Spleen (tissue), 7 donors: Measurements from ENCODE around the gene COL16A1.

Experiments used
- POLR2A ChIP-seq, 3 donors: fragments of 450-650 bp; IDR thresholded peaks; one replicate each; pipeline ENCODE4 v1.5.1; 2017; ENCODE audit warnings: antibody characterized with exemption in 3 of 3, mild to moderate bottlenecking in 1 of 3
- POLR2AphosphoS5 ChIP-seq, 3 donors: sonication (generic); formaldehyde crosslinking; IDR thresholded peaks; one replicate each; pipeline ENCODE4 v1.5.1; 2017; ENCODE audit warnings: antibody characterized with exemption in 3 of 3
- TF ChIP-seq, protein P1 (sequence below), 11 experiments: fragments of 200-600 bp in 7 of 11; fragments of 450-650 bp in 4 of 11; sonication (generic) in 4 of 11; IDR thresholded peaks in 8 of 11; conservative IDR thresholded peaks in 3 of 11; 1 replicate in 7 of 11; 2 replicates in 4 of 11; pipeline versions ENCODE4 v1.4.0 to v1.8.0; 2016 to 2021; ENCODE audit warnings: antibody characterized with exemption in 11 of 11, inconsistent platforms in 4 of 11, mild to moderate bottlenecking in 1 of 11
- donor health status: DM: no; HTN: no; CAD: no; lungs with moderate emphysema.
- donor health status: DM: no; HTN: no; CAD: no.
- donor health status: DM: no; HTN: no; CAD: no.

GRCh38 chr1:31694964-31695313 lies 8.9 kb downstream of the COL16A1 start:
- TF ChIP-seq POLR2A (IDR thresholded peaks at IDR 0.05), result no peak
- TF ChIP-seq, protein P1, sequence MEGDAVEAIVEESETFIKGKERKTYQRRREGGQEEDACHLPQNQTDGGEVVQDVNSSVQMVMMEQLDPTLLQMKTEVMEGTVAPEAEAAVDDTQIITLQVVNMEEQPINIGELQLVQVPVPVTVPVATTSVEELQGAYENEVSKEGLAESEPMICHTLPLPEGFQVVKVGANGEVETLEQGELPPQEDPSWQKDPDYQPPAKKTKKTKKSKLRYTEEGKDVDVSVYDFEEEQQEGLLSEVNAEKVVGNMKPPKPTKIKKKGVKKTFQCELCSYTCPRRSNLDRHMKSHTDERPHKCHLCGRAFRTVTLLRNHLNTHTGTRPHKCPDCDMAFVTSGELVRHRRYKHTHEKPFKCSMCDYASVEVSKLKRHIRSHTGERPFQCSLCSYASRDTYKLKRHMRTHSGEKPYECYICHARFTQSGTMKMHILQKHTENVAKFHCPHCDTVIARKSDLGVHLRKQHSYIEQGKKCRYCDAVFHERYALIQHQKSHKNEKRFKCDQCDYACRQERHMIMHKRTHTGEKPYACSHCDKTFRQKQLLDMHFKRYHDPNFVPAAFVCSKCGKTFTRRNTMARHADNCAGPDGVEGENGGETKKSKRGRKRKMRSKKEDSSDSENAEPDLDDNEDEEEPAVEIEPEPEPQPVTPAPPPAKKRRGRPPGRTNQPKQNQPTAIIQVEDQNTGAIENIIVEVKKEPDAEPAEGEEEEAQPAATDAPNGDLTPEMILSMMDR (IDR thresholded peaks at IDR 0.05 in 8 of 11, conservative IDR thresholded peaks at IDR 0.05 in 3 of 11), result no peak
- no peak for TF ChIP-seq POLR2AphosphoS5 (IDR thresholded peaks at IDR 0.05)
